HG03432 (cell line): ENCODE results near the gene SNAPC2.

Experiments
- ATAC-seq: cut with Tn5 transposase; IDR thresholded peaks from one replicate; pipeline ENCODE4 v1.9.1; 2021; ENCODE audit warnings: mild to moderate bottlenecking, moderate library complexity; ENCODE audit not compliant: unreplicated experiment

SNAPC2 gene

GRCh38 chr19:7962644-7963268 lies 42.6 kb downstream of the SNAPC2 start:
- no peak for ATAC-seq

DNA sequence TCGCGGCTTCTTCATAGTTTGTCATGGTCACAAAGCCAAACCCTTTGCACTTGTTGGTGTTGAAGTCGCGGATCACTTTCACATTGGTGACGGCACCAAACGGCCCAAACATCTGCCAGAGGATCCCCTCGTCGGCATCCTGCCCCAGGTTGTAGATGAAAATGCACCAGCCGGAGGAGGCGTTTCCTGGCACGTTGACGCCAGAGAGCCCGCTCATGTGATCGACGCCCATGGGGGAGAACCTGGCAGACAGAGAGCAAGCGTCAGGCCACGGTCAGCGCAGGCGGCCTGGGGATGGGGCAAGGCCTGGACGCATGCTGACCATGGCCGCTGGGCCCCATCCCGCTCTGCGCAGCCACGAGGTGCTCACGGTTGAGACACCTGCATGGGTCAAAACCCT lies 43.4 kb downstream of the SNAPC2 start:
- no peak for ATAC-seq

GRCh38 chr19:7965259-7965841 lies 45.2 kb downstream of the SNAPC2 start:
- no peak for ATAC-seq

- ATAC-seq = no peak
Observed at GRCh38 chr19:7965921-7966665, 46.0 kb downstream of the SNAPC2 start.

GRCh38 chr19:7968008-7968795 lies 48.1 kb downstream of the SNAPC2 start:
- no peak for ATAC-seq

- no peak for ATAC-seq
Observed at GRCh38 chr19:7968796-7969554, 48.8 kb downstream of the SNAPC2 start.

- no peak for ATAC-seq
Observed at GRCh38 chr19:7969555-7969939, 49.4 kb downstream of the SNAPC2 start.

DNA sequence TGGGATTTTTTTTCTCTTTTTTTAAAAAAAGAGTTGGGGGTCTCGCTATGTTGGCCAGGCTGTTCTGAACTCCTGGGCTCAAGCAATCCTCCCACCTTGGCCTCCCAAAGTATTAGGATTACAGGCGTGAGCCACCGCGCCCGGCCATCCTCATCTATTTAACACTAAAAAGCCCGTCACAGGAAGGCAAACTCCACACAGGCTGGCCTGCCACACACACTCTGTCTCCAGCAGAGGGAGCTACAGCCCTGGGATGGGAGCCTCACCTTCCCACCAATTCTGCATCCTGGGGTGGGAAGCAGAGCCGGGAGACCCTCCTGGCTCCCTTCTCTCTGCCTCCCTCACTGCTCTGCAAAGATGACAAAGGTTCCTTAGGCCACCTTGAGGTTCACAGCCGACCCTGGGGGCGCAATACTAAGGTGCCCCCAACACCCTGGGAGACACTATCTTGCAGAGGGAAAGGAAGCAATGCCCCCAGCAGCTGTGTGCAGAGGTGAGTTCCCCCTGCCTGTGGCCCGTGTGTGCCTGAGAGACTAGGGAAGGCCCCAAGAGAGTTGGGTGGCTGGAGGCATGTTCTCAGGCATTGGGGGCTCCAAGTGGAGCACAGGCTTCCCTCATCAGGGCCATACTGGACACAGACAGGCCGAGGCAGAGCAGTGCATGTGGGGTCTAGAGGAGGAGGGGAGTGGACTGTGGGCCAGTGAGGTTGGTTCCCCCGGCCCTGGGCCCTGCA lies 50.7 kb downstream of the SNAPC2 start:
- ATAC-seq = no peak

- ATAC-seq = no peak
Observed at GRCh38 chr19:7971553-7972520, 51.7 kb downstream of the SNAPC2 start.
